Neuronal stem cell (in vitro differentiated cells): Measurements from ENCODE around the gene SS18.
A peak's percentile ranks its signal among the peaks of the same experiment; 100 is the strongest.
"Not testable (repeated sequence)": the region's sequence is repeated elsewhere in the genome, so short reads cannot be mapped to it uniquely, and the experiment has no call there.

Source experiments
- DNase-seq: peaks from one replicate; pipeline ENCODE4 v3.0.0-alpha.2; 2013; ENCODE audit warnings: low spot score
- H2AFZ ChIP-seq: one replicate; pipeline ENCODE4 v1.6.1; 2013; ENCODE audit warnings: mild to moderate bottlenecking, low read length, inconsistent platforms
- H2AK5ac ChIP-seq: 2 replicates; pipeline ENCODE4 v1.6.1; 2013; ENCODE audit warnings: low read depth, mild to moderate bottlenecking, inconsistent platforms, low read length, moderate library complexity, mixed read lengths
- H2BK120ac ChIP-seq: 2 replicates; pipeline ENCODE4 v1.6.1; 2013; ENCODE audit warnings: low read depth, mild to moderate bottlenecking, inconsistent platforms, low read length, moderate library complexity, mixed read lengths
- H2BK12ac ChIP-seq: one replicate; pipeline ENCODE4 v1.6.1; 2013; ENCODE audit warnings: low read length, inconsistent platforms
- H2BK15ac ChIP-seq: 2 replicates; pipeline ENCODE4 v1.6.1; 2013; ENCODE audit warnings: mild to moderate bottlenecking, low read length, inconsistent platforms, mixed read lengths
- H2BK5ac ChIP-seq: one replicate; pipeline ENCODE4 v1.6.1; 2013; ENCODE audit warnings: inconsistent platforms, mild to moderate bottlenecking, low read length, moderate library complexity
- H3K14ac ChIP-seq: one replicate; pipeline ENCODE4 v1.6.1; 2013; ENCODE audit warnings: low read length, inconsistent platforms
- H3K18ac ChIP-seq: 2 replicates; pipeline ENCODE4 v1.6.1; 2013; ENCODE audit warnings: low read length, inconsistent platforms
- H3K23ac ChIP-seq: 2 replicates; pipeline ENCODE4 v1.6.1; 2013; ENCODE audit warnings: low read depth, mild to moderate bottlenecking, mixed read lengths, low read length, inconsistent platforms; ENCODE audit not compliant: poor library complexity
- H3K27ac ChIP-seq: replicated peaks from 3 replicates; pipeline ENCODE4 v1.5.1; 2013; ENCODE audit warnings: low read length, inconsistent platforms
- H3K27me3 ChIP-seq, 3 experiments: 2 replicates each; pipeline ENCODE4 v1.6.1; 2013; ENCODE audit warnings: low read length in 3 of 3, mild to moderate bottlenecking in 2 of 3, inconsistent platforms in 1 of 3, low read depth in 1 of 3, mixed read lengths in 1 of 3, moderate library complexity in 1 of 3; ENCODE audit not compliant: control insufficient read depth in 3 of 3, insufficient read depth in 3 of 3
- H3K36me3 ChIP-seq, 2 donors: replicated peaks in 1 of 2; 2 replicates each; pipeline ENCODE4 v1.6.1; 2013; ENCODE audit warnings: low read length in 2 of 2; ENCODE audit not compliant: control insufficient read depth in 2 of 2, insufficient read depth in 2 of 2
- H3K4ac ChIP-seq: 2 replicates; pipeline ENCODE4 v1.6.1; 2013; ENCODE audit warnings: inconsistent platforms, mild to moderate bottlenecking, low read length, moderate library complexity
- H3K4me1 ChIP-seq, 2 donors: 1 replicate in 1 of 2; 2 replicates in 1 of 2; pipeline ENCODE4 v1.6.1; 2013; ENCODE audit warnings: low read length in 2 of 2, low read depth in 1 of 2; ENCODE audit not compliant: control insufficient read depth in 2 of 2, insufficient read depth in 1 of 2
- H3K4me2 ChIP-seq: one replicate; pipeline ENCODE4 v1.6.1; 2013; ENCODE audit warnings: mild to moderate bottlenecking, low read length, inconsistent platforms; ENCODE audit not compliant: insufficient read depth, poor library complexity, severe bottlenecking
- H3K4me3 ChIP-seq, 2 donors: 2 replicates each; pipeline ENCODE4 v1.5.1; 2013; ENCODE audit warnings: low read length in 2 of 2, mild to moderate bottlenecking in 2 of 2, inconsistent platforms in 1 of 2, moderate library complexity in 1 of 2
- H3K79me1 ChIP-seq: one replicate; pipeline ENCODE4 v1.6.1; 2013; ENCODE audit warnings: low read depth, mild to moderate bottlenecking, inconsistent platforms, low read length, moderate library complexity
- H3K9ac ChIP-seq: one replicate; pipeline ENCODE4 v1.6.1; 2013; ENCODE audit warnings: mild to moderate bottlenecking, low read depth, low read length, inconsistent platforms; ENCODE audit not compliant: poor library complexity
- H3K9me3 ChIP-seq, 2 donors: replicated peaks in 1 of 2; 2 replicates each; pipeline versions ENCODE3 to v1.6.1; 2013; ENCODE audit warnings: low read length in 2 of 2, mild to moderate bottlenecking in 2 of 2, inconsistent platforms in 1 of 2, low read depth in 1 of 2, mixed read lengths in 1 of 2, moderate library complexity in 1 of 2; ENCODE audit not compliant: control insufficient read depth in 2 of 2, insufficient read depth in 1 of 2
- H4K8ac ChIP-seq: one replicate; pipeline ENCODE4 v1.6.1; 2013; ENCODE audit warnings: low read depth, mild to moderate bottlenecking, inconsistent platforms, low read length, moderate library complexity
- H4K91ac ChIP-seq: one replicate; pipeline ENCODE4 v1.6.1; 2013; ENCODE audit warnings: low read length, low read depth, mild to moderate bottlenecking, inconsistent platforms; ENCODE audit not compliant: poor library complexity
- WGBS, 2 donors: extraction: QIAGEN DNeasy Blood & Tissue Kit; methylation state at CpG; one replicate each; pipeline ENCODE4 v1.1.7; 2013; ENCODE audit warnings: missing lambda C conversion rate in 2 of 2, mixed read lengths in 1 of 2; ENCODE audit not compliant: insufficient read length in 2 of 2, insufficient replicate concordance in 1 of 2; ENCODE audit errors: extremely low coverage in 2 of 2; 5-methylcytosine and 5-hydroxymethylcytosine counted together

SS18 gene

GRCh38 chr18:26133652-26134051 lies 43.2 kb upstream of the SS18 start, which contains the start of gene PSMA8:
Gene PSMA8 (plus strand): TSS chr18:26133869. CDS start chr18:26133966, 97 bp downstream.
- H2BK5ac ChIP-seq = no peak within 1 kb of the TSS
- peak within 1 kb of the TSS; percentile 75 for H3K14ac ChIP-seq
- no peak within 1 kb of the TSS for H3K4me2 ChIP-seq
- H3K36me3 ChIP-seq = no peaks in the 10 kb centered on the region
- no peak within 1 kb of the TSS for H3K4ac ChIP-seq
- no peak within 1 kb of the TSS for H2BK12ac ChIP-seq
- H3K27ac ChIP-seq = no peak within 1 kb of the TSS
- peak within 1 kb of the TSS; percentile 31 for H2AFZ ChIP-seq
- H4K91ac ChIP-seq = no peak within 1 kb of the TSS
- no peak within 1 kb of the TSS for H4K8ac ChIP-seq
- peak within 1 kb of the TSS; percentile 75 for H3K23ac ChIP-seq
- peak within 1 kb of the TSS in 1 of 2 donors; percentile 19 for H3K4me3 ChIP-seq
- H3K4me1 ChIP-seq = no peaks in the 10 kb centered on the region
- DNase-seq = no peak
- H3K18ac ChIP-seq = peak within 1 kb of the TSS; percentile 80
- H2BK15ac ChIP-seq = peak within 1 kb of the TSS; percentile 27
- peaks cover 0 to 3% of the 10 kb centered on the region in 2 donors for H3K9me3 ChIP-seq
- WGBS, 2 donors = no CpG with 5 or more reads among the region's 31 CpGs
- no peaks in the 10 kb centered on the region for H3K79me1 ChIP-seq
- H3K27me3 ChIP-seq = peaks cover 0 to 2% (median 0%) of the 10 kb centered on the region in 3 experiments
- peak within 1 kb of the TSS; percentile 26 for H2BK120ac ChIP-seq
- no peak within 1 kb of the TSS for H2AK5ac ChIP-seq
- no peak within 1 kb of the TSS for H3K9ac ChIP-seq

DNA sequence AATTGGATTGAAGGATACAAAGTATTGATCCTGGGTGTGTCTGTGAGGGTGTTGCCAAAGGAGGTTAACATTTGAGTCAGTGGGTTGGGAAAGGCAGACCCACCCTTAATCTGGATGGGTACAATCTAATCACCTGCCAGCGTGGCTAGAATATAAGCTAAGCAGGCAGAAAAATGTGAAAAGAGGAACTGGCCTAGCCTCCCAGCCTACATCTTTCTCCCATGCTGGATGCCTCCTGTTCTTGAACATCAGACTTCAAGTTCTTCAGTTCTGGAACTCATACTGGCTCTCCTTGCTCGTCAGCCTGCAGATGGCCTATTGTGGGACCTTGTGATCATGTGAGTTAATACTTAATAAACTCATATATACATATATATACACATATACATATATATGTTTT lies 37.8 kb upstream of the SS18 start:
- WGBS, 2 donors = no CpG with 5 or more reads among the region's 2 CpGs
- not testable (repeated sequence) for H3K23ac ChIP-seq, H3K14ac ChIP-seq, H3K9me3 ChIP-seq, H2AK5ac ChIP-seq, H2BK120ac ChIP-seq, H3K4me2 ChIP-seq, H3K4ac ChIP-seq, H3K36me3 ChIP-seq, H2BK5ac ChIP-seq, H3K4me3 ChIP-seq, H3K79me1 ChIP-seq, H4K91ac ChIP-seq, H2BK12ac ChIP-seq, H2BK15ac ChIP-seq, H3K27ac ChIP-seq, H3K4me1 ChIP-seq, DNase-seq, H3K9ac ChIP-seq, H4K8ac ChIP-seq, H2AFZ ChIP-seq, H3K27me3 ChIP-seq, H3K18ac ChIP-seq

DNA sequence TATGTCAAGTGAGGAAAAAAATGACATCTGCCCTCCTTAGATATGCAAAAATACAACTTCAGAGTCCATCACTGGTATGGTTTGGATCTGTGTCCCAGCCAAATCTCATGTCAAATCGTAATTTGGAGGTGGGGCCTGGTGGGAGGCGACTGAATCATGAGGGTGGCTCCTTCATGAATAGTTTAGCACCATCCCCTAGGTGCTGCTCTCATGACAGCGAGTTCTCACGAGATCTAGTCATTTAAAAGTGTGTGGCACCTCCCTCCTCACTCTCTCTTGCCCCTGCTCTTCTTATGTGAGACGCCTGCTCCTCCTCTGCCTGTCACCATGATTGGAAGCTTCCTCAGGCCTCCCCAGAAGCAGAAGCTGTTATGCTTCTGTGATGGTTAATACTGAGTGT lies 37.4 kb upstream of the SS18 start:
- Histone ChIP-seq H3K4me3 (no peak overlapping the region), H4K91ac (no peak overlapping the region), H2BK12ac (no peak overlapping the region), H2BK120ac (no peak overlapping the region), H3K18ac (no peak overlapping the region), H3K36me3 (no peaks in the 10 kb centered on the region), H2BK5ac (no peak overlapping the region), H3K14ac (no peak overlapping the region), H3K79me1 (no peaks in the 10 kb centered on the region), H2BK15ac (no peak overlapping the region), H3K27ac (no peak overlapping the region), H2AFZ (no peak overlapping the region), H4K8ac (no peak overlapping the region), H3K9me3 (no peaks in the 10 kb centered on the region), H3K27me3 (no peaks in the 10 kb centered on the region), H2AK5ac (no peak overlapping the region), H3K4me2 (no peak overlapping the region), H3K9ac (no peak overlapping the region), H3K4ac (no peak overlapping the region), H3K4me1 (no peaks in the 10 kb centered on the region), H3K23ac (no peak overlapping the region)
- no CpG with 5 or more reads among the region's 5 CpGs for WGBS, 2 donors
- DNase-seq = no peak

DNA sequence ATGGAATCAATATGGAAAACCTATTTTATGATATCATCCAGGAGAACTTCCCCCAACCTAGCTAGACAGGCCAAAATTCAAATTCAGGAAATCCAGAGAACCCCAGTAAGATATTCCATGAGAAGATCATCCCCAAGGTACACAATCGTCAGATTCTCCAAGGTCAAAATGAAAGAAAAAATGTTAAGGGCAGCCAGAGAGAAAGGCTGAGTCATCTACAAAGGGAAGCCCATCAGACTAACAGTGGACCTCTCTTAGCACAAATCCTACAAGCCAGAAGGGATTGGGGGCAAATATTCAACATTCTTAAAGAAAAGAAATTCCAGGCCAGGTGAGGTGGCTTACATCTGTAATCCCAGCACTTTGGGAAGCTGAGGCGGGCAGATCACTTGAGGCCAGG lies 31.6 kb upstream of the SS18 start:
- H3K4me3 ChIP-seq, H3K4me1 ChIP-seq, H3K18ac ChIP-seq, H2AK5ac ChIP-seq, H3K9me3 ChIP-seq, H2BK5ac ChIP-seq, H2BK120ac ChIP-seq, H3K79me1 ChIP-seq, H3K27ac ChIP-seq, H3K27me3 ChIP-seq, H3K9ac ChIP-seq, H3K14ac ChIP-seq, DNase-seq, H3K36me3 ChIP-seq, H2AFZ ChIP-seq, H3K23ac ChIP-seq, H2BK12ac ChIP-seq, H4K91ac ChIP-seq, H2BK15ac ChIP-seq, H3K4ac ChIP-seq, H4K8ac ChIP-seq, H3K4me2 ChIP-seq: not testable (repeated sequence)
- WGBS, 2 donors = no CpG with 5 or more reads among the region's 2 CpGs
